DOHH2 (cell line): ENCODE measurements around the gene IMMP1L.

Source experiments
- CTCF ChIP-seq: fragments of 200-600 bp; sonication (generic); IDR thresholded peaks from one replicate; pipeline ENCODE4 v1.5.1; 2014; ENCODE audit warnings: antibody characterized with exemption, mild to moderate bottlenecking, low read depth, low read length; ENCODE audit not compliant: poor library complexity, severe bottlenecking
- EZH2phosphoT487 ChIP-seq: fragments of 200-600 bp; sonication (generic); IDR thresholded peaks from 2 replicates; pipeline ENCODE4 v1.6.1; 2017; ENCODE audit warnings: borderline replicate concordance, mild to moderate bottlenecking, antibody characterized with exemption, low read length, moderate library complexity, mixed read lengths

GRCh38 chr11:31414338-31414737, 95.1 kb downstream of the IMMP1L start:
- no peak for TF ChIP-seq CTCF
- TF ChIP-seq EZH2phosphoT487 = no peak
